Muscle of leg (tissue), 11 donors: ENCODE results near the gene TAX1BP1. TPM values are rescaled to one million over a fixed set of nuclear protein-coding genes. Genes with fewer than 3 reads are reported as not detected.

ENCODE experiments used
- DNase-seq: peaks from one replicate; pipeline ENCODE4 v3.0.0; 2013
- H3K27ac ChIP-seq: one replicate; pipeline ENCODE4 v1.5.1; 2013; ENCODE audit warnings: mild to moderate bottlenecking, low read length, control low read depth
- H3K27me3 ChIP-seq: one replicate; pipeline ENCODE4 v1.6.1; 2013; ENCODE audit warnings: low read length; ENCODE audit not compliant: control insufficient read depth, insufficient read depth
- H3K36me3 ChIP-seq: one replicate; pipeline ENCODE4 v1.6.1; 2013; ENCODE audit warnings: low read length; ENCODE audit not compliant: control insufficient read depth, insufficient read depth
- H3K4me1 ChIP-seq: one replicate; pipeline ENCODE4 v1.6.1; 2013; ENCODE audit warnings: low read length; ENCODE audit not compliant: control insufficient read depth, insufficient read depth
- H3K4me3 ChIP-seq: one replicate; pipeline ENCODE4 v1.5.1; 2013; ENCODE audit warnings: low read length, control low read depth
- H3K9me3 ChIP-seq: replicated peaks from 2 replicates; pipeline ENCODE4 v1.6.1; 2013; ENCODE audit warnings: low read depth, low read length; ENCODE audit not compliant: control insufficient read depth
- WGBS: methylation state at CpG from one replicate; pipeline ENCODE4 v1.1.5; 2013; ENCODE audit warnings: missing lambda C conversion rate; ENCODE audit not compliant: insufficient coverage; 5-methylcytosine and 5-hydroxymethylcytosine counted together
- polyA plus RNA-seq, 8 donors: library from polyadenylated mRNA; unstranded; fragments of 120-200 nt; gene quantifications; one replicate each; pipeline versions ENCODE4 v1.2.1 to v1.2.3, GENCODE V29; 2013; ENCODE audit warnings: inconsistent platforms in 1 of 8, low replicate concordance in 1 of 8; ENCODE audit not compliant: insufficient read length in 8 of 8, insufficient read depth in 1 of 8
- total RNA-seq: library from RNA; stranded (reverse); fragments of 120-200 nt; gene quantifications from one replicate; pipeline ENCODE4 v1.2.4, GENCODE V29; 2013

TAX1BP1 gene
- total and polyA plus RNA-seq, 9 donors = 43.6 to 62.4 (median 55.2) TPM

- peaks cover 6% of the 10 kb centered on the region for H3K4me1 ChIP-seq
- no peaks in the 10 kb centered on the region for H3K9me3 ChIP-seq
- DNase-seq = no peak
- no peaks in the 10 kb centered on the region for H3K36me3 ChIP-seq
- H3K27me3 ChIP-seq = no peaks in the 10 kb centered on the region
- H3K4me3 ChIP-seq = no peak overlapping the region
- 65% methylated on average over 2 of the region's 2 CpGs for WGBS
- peak overlapping the region; percentile 52 for H3K27ac ChIP-seq
Observed at GRCh38 chr7:27705200-27705594, 34.8 kb upstream of the TAX1BP1 start.

- Histone ChIP-seq H3K4me1 (peaks cover 6% of the 10 kb centered on the region), H3K27ac (no peak overlapping the region), H3K36me3 (no peaks in the 10 kb centered on the region), H3K4me3 (no peak overlapping the region), H3K27me3 (no peaks in the 10 kb centered on the region), H3K9me3 (no peaks in the 10 kb centered on the region)
- 100% methylated on average over 2 of the region's 6 CpGs for WGBS
- DNase-seq = no peak
Observed at GRCh38 chr7:27708485-27708884, 31.5 kb upstream of the TAX1BP1 start.

GRCh38 chr7:27709137-27710075 is 30.6 kb upstream of the TAX1BP1 start:
- Histone ChIP-seq H3K36me3 (no peaks in the 10 kb centered on the region), H3K27ac (no peak overlapping the region), H3K4me3 (no peak overlapping the region), H3K27me3 (no peaks in the 10 kb centered on the region), H3K4me1 (peaks cover 6% of the 10 kb centered on the region), H3K9me3 (no peaks in the 10 kb centered on the region)
- DNase-seq = no peak
- 78% methylated on average over 2 of the region's 2 CpGs for WGBS

GRCh38 chr7:27712217-27712616 is 27.7 kb upstream of the TAX1BP1 start:
- 100% methylated on average over 1 of the region's 3 CpGs for WGBS
- no peaks in the 10 kb centered on the region for H3K9me3 ChIP-seq
- no peaks in the 10 kb centered on the region for H3K36me3 ChIP-seq
- H3K27ac ChIP-seq = no peak overlapping the region
- DNase-seq = no peak
- H3K4me3 ChIP-seq = no peak overlapping the region
- H3K27me3 ChIP-seq = no peaks in the 10 kb centered on the region
- H3K4me1 ChIP-seq = no peaks in the 10 kb centered on the region

- Histone ChIP-seq H3K4me3 (no peak overlapping the region), H3K4me1 (no peaks in the 10 kb centered on the region), H3K27ac (no peak overlapping the region), H3K27me3 (no peaks in the 10 kb centered on the region), H3K9me3 (no peaks in the 10 kb centered on the region), H3K36me3 (no peaks in the 10 kb centered on the region)
- peak; percentile 15 for DNase-seq
- WGBS = no CpG with 5 or more reads among the region's 4 CpGs
Observed at GRCh38 chr7:27714831-27715444, 25.0 kb upstream of the TAX1BP1 start.

DNA sequence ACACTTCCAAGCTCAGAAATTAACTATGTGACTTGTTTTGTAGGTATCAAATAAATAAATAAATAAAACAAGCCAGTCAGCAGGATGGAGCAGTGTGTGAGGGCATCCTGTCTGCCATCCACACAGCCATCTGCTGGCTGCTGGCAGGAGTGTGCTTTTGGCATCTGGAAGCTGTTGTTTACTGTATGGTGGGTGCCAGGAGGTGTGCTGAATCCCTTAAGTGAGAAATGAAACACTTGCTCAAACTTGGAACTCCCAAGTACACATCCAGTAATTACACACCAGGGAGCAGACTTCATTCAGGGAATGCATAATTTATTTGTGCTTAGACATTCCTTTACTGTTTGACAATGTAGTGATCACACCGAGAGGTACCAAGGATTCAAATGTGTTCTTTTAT is 16.9 kb upstream of the TAX1BP1 start:
- Histone ChIP-seq H3K9me3 (no peaks in the 10 kb centered on the region), H3K27ac (no peak overlapping the region), H3K4me1 (no peaks in the 10 kb centered on the region), H3K36me3 (no peaks in the 10 kb centered on the region), H3K27me3 (no peaks in the 10 kb centered on the region), H3K4me3 (no peak overlapping the region)
- peak; percentile 11 for DNase-seq
- no CpG with 5 or more reads among the region's 1 CpG for WGBS

GRCh38 chr7:27727058-27727457 is 12.9 kb upstream of the TAX1BP1 start:
- H3K27me3 ChIP-seq = no peaks in the 10 kb centered on the region
- no peaks in the 10 kb centered on the region for H3K36me3 ChIP-seq
- no peak overlapping the region for H3K27ac ChIP-seq
- DNase-seq = no peak
- H3K4me3 ChIP-seq = no peak overlapping the region
- no CpG with 5 or more reads among the region's 6 CpGs for WGBS
- no peaks in the 10 kb centered on the region for H3K9me3 ChIP-seq
- no peaks in the 10 kb centered on the region for H3K4me1 ChIP-seq

- Histone ChIP-seq H3K9me3 (no peaks in the 10 kb centered on the region), H3K4me3 (no peak overlapping the region), H3K4me1 (no peaks in the 10 kb centered on the region), H3K36me3 (no peaks in the 10 kb centered on the region), H3K27ac (no peak overlapping the region), H3K27me3 (no peaks in the 10 kb centered on the region)
- DNase-seq = no peak
- WGBS = 100% methylated on average over 1 of the region's 6 CpGs
Observed at GRCh38 chr7:27730112-27730511, 9.8 kb upstream of the TAX1BP1 start.

- Histone ChIP-seq H3K27ac (no peak overlapping the region), H3K4me3 (no peak overlapping the region), H3K9me3 (no peaks in the 10 kb centered on the region), H3K4me1 (peaks cover 2% of the 10 kb centered on the region), H3K36me3 (no peaks in the 10 kb centered on the region), H3K27me3 (no peaks in the 10 kb centered on the region)
- 78% methylated on average over 2 of the region's 2 CpGs for WGBS
- no peak for DNase-seq
Observed at GRCh38 chr7:27734583-27734982, 5.4 kb upstream of the TAX1BP1 start.

- no CpG with 5 or more reads among the region's 1 CpG for WGBS
Observed at GRCh38 chr7:27735165-27735564, 4.8 kb upstream of the TAX1BP1 start.

More at GRCh38 chr7:27735165-27735564, 4.8 kb upstream of the TAX1BP1 start:
- no peak overlapping the region for H3K27ac ChIP-seq
- H3K27me3 ChIP-seq = no peaks in the 10 kb centered on the region
- H3K9me3 ChIP-seq = no peaks in the 10 kb centered on the region
- no peaks in the 10 kb centered on the region for H3K36me3 ChIP-seq
- no peak overlapping the region for H3K4me3 ChIP-seq
- H3K4me1 ChIP-seq = peaks cover 2% of the 10 kb centered on the region
- DNase-seq = no peak
